Right cardiac atrium (tissue), 5 donors: ENCODE data around the gene IP6K1. TPM values are rescaled to one million over a fixed set of nuclear protein-coding genes. Genes with fewer than 3 reads are reported as not detected.
A peak's percentile ranks its signal among the peaks of the same experiment; 100 is the strongest.
"Not testable (repeated sequence)": the region's sequence is repeated elsewhere in the genome, so short reads cannot be mapped to it uniquely, and the experiment has no call there.

Source experiments
- ATAC-seq, 2 donors: fragments of 200-7000 bp; cut with Tn5 transposase; one replicate each; pipeline versions ENCODE4 v1.8.0 to v1.9.1; 2020; ENCODE audit warnings: moderate library complexity in 2 of 2, mild to moderate bottlenecking in 1 of 2
- DNase-seq, 3 donors: peaks; one replicate each; pipeline ENCODE4 v3.0.0-alpha.2; 2020
- H3K27ac ChIP-seq: one replicate; pipeline ENCODE4 v1.5.1; 2013; ENCODE audit warnings: mild to moderate bottlenecking, low read length, control low read depth, moderate library complexity
- H3K27me3 ChIP-seq: one replicate; pipeline ENCODE4 v1.6.1; 2013; ENCODE audit not compliant: control insufficient read depth, insufficient read depth
- H3K4me1 ChIP-seq: one replicate; pipeline ENCODE4 v1.6.1; 2013; ENCODE audit warnings: low read length; ENCODE audit not compliant: control insufficient read depth, insufficient read depth
- H3K4me3 ChIP-seq: one replicate; pipeline ENCODE4 v1.5.1; 2013; ENCODE audit warnings: low read length, control low read depth
- H3K9me3 ChIP-seq: one replicate; pipeline ENCODE4 v1.6.1; 2013; ENCODE audit warnings: low read length; ENCODE audit not compliant: control insufficient read depth
- WGBS: extraction: QIAGEN DNeasy Blood & Tissue Kit; methylation state at CpG from one replicate; pipeline ENCODE4 v1.1.7; 2013; 5-methylcytosine and 5-hydroxymethylcytosine counted together
- intact Hi-C, 4 donors: fragments of 100-400 bp; cut with DNase I; formaldehyde crosslinking; loops; one replicate each; pipeline versions ENCODE4 v1.11.0 to v1.14.0; 2022 to 2023
- long read RNA-seq, 4 donors: library from polyadenylated mRNA; unstranded; transcript quantifications; one replicate each; pipeline ENCODE4 v2.0.0, GENCODE V29; 2020 to 2021
- polyA plus RNA-seq: library from polyadenylated mRNA; stranded (reverse); fragments of 200-250 nt; gene quantifications from one replicate; pipeline ENCODE4 v1.2.3, GENCODE V29; 2013
- total RNA-seq, 4 donors: library from RNA; stranded (reverse); fragmentation: NEBNext Ultra II Directional; extraction: Animal tissue kit (Norgen Biotek cat#: 25700); gene quantifications; one replicate each; pipeline ENCODE4 v1.2.1, GENCODE V29; 2021
- donor health status: healthy with polysubstance abuse.
- donor health status: DM: no; HTN: yes; CAD: no.
- donor health status: DM: no; HTN: no; CAD: no.
- donor health status: DM: no; HTN: yes; CAD: no; lungs with severe emphysema.
- donor health status: DM: yes; HTN: yes; CAD: no.

Gene IP6K1
- total RNA-seq (10 to 100 TPM; 18.4 to 24.0 (median 21.7) TPM), polyA plus RNA-seq (14.6 TPM)
- long read RNA-seq, donor 1, full-length matches to known transcripts = 6 of 28 reads
- long read RNA-seq, donor 1, partial matches to known transcripts = 1 of 28 reads
- long read RNA-seq, donor 1, other reads (novel, unspliced or antisense) = 21 of 28 reads
- long read RNA-seq, donor 2, full-length matches to known transcripts = 8 of 18 reads
- long read RNA-seq, donor 2, partial matches to known transcripts = 1 of 18 reads
- long read RNA-seq, donor 2, other reads (novel, unspliced or antisense) = 9 of 18 reads
- long read RNA-seq, donor 3, full-length matches to known transcripts = 39 of 101 reads
- long read RNA-seq, donor 3, partial matches to known transcripts = 10 of 101 reads
- long read RNA-seq, donor 3, other reads (novel, unspliced or antisense) = 52 of 101 reads
- long read RNA-seq, donor 4, full-length matches to known transcripts = 6 of 26 reads
- long read RNA-seq, donor 4, partial matches to known transcripts = 4 of 26 reads
- long read RNA-seq, donor 4, other reads (novel, unspliced or antisense) = 16 of 26 reads

DNA sequence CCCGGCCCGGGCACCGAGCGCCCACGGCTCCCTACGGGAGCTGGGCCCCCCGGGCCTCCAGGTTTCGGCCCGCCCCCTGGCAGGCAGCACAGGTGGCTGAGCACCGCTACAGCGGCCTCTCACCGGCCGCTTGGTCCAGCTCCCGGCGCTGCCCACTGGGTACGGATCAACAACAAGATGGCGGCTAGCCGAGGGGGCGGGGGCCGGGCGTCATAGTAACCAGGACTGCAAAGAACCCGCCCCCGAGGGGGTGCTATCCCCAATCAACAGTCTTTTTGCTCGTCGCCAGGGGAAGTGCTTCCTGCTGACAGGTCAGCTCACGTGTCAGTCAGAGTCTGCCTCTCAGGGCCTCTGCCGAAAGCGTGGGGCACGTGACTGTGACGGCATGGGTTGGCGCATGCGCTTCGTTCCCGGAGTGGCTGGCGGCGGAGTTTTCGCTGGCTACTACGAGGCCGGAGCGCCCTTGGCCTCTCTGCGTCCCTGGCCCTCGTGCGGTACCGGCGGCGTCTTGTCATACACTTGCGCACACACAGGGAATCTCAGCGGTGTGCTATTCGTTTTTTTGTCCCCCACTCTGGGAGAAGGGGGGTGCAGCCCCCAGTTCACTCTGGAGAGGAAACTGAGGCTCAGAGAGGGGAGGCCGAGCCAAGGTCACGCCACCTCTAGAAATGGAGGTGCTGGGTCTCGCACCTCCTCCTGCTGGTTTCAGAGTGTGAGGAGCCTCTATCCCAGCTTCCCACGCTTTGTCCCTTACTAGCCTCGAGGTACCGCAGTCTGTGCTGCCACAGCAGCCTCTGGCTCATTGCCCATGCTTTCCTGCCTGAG lies at the start of gene IP6K1:
Gene IP6K1, minus strand, starts transcription at position 186 of the 825 bp plus-strand sequence. CDS start 38,502 bp downstream, outside the sequence.
- Histone ChIP-seq H3K9me3 (no peaks in the 10 kb centered on the region), H3K27me3 (no peaks in the 10 kb centered on the region), H3K27ac (peak within 1 kb of the TSS; percentile 92), H3K4me3 (peak within 1 kb of the TSS; percentile 82), H3K4me1 (peaks cover 5% of the 10 kb centered on the region)
- DNase-seq = peak; percentile 100
- peak; percentile 99 to 100 for ATAC-seq
- WGBS = 5% methylated on average over 55 of the region's 55 CpGs
- intact Hi-C loops = no loop called here

- WGBS = 84% methylated on average over 3 of the region's 3 CpGs
- ATAC-seq = no peak
- intact Hi-C loops = no loop called here
- peak in 1 of 3 donors; percentile 1 for DNase-seq
- Histone ChIP-seq H3K9me3 (no peaks in the 10 kb centered on the region), H3K27me3 (no peaks in the 10 kb centered on the region), H3K4me3 (no peak overlapping the region), H3K4me1 (no peaks in the 10 kb centered on the region), H3K27ac (no peak overlapping the region)
Measured at GRCh38 chr3:49831341-49831740, 45.0 kb upstream of the IP6K1 start.

DNA sequence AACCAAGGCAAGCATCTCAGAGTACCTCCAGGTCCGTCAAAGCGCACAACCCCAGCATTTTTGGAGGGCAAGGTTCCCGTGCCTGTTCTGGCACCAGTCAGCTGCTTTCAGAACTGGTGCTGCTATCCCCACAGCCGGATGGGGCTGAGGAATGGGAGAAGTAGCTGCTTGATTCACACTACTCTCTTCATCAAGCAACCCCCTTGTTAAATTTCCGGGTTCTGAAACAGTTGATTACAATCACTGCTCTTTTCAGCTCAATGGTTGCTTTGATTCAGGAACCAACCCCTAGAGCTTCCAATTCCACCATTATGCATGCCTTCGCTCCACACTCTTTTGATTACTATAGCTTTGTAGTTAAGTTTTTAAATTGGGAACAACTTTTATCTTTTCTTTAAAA lies 39.7 kb upstream of the IP6K1 start:
- no peaks in the 10 kb centered on the region for H3K27me3 ChIP-seq
- no peak overlapping the region for H3K4me3 ChIP-seq
- intact Hi-C loops = no loop called here
- no peak for ATAC-seq
- H3K9me3 ChIP-seq = no peaks in the 10 kb centered on the region
- peak in 1 of 3 donors; percentile 18 for DNase-seq
- no peaks in the 10 kb centered on the region for H3K4me1 ChIP-seq
- 61% methylated on average over 6 of the region's 6 CpGs for WGBS
- H3K27ac ChIP-seq = no peak overlapping the region

DNA sequence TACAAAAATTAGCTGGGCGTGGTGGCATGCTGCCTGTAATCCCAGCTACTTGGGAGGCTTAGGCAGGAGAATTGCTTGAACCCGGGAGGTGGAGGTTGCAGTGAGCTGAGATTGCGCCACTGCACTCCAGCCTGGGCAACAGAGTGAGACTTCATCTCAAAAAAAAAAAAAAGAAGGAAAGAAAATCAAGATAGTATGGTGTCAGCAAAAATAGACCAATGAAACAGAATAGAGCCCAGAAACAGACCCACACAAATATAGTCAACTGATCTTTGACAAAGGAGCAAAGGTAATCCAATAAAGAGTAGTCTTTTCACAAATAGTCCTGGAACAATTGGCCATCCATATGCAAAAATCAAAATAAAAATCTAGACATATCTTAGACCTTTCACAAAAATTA lies 36.8 kb upstream of the IP6K1 start:
- H3K4me1 ChIP-seq, DNase-seq, H3K27me3 ChIP-seq, H3K9me3 ChIP-seq, H3K27ac ChIP-seq, intact Hi-C loops, ATAC-seq, H3K4me3 ChIP-seq: not testable (repeated sequence)
- WGBS = 96% methylated on average over 3 of the region's 3 CpGs

DNA sequence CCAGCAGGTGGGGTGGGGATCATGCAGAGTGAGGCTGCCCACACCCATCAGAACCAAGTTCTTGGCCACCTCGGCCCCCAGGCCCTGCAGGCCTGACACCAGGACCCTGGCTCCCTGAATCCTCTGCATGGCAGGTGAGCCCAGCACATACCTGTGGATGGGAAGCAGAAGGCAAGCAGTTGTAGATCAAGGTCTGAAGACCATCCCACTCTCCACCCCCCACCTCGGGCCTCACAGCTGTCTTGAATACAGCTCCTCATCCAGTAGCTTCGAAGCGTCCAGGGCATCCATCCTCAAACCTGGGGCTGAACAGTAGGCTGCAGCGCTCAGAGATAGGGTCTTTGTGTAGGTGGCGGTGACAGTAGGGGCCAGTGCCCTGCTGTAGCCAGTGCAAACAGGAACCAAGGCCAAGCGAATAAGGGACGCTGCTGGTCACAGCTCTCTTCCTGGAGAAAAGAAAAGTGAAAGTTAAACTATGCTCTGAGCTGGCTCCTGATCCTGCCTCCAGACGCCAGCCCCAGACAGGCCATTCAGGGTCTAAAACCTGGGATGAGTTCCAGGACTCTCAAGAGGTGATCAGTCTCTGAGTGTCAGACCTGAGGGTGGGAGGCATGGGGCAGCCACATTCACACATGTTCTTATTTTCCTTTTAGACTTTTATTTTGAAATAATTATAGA lies 27.3 kb upstream of the IP6K1 start, which contains the start of gene UBA7:
Gene UBA7, minus strand, starts transcription at position 457 of the 678 bp plus-strand sequence. Its CDS starts 166 bp downstream, at position 291.
- H3K4me3 ChIP-seq = peak within 1 kb of the TSS; percentile 49
- ATAC-seq (peak; percentile 91 to 93), DNase-seq (peak; percentile 48 to 83 (median 74))
- H3K27me3 ChIP-seq = no peaks in the 10 kb centered on the region
- intact Hi-C loops = no loop called here
- peaks cover 10% of the 10 kb centered on the region for H3K4me1 ChIP-seq
- 7% methylated on average over 9 of the region's 9 CpGs for WGBS
- H3K9me3 ChIP-seq = no peaks in the 10 kb centered on the region
- peak within 1 kb of the TSS; percentile 91 for H3K27ac ChIP-seq

DNA sequence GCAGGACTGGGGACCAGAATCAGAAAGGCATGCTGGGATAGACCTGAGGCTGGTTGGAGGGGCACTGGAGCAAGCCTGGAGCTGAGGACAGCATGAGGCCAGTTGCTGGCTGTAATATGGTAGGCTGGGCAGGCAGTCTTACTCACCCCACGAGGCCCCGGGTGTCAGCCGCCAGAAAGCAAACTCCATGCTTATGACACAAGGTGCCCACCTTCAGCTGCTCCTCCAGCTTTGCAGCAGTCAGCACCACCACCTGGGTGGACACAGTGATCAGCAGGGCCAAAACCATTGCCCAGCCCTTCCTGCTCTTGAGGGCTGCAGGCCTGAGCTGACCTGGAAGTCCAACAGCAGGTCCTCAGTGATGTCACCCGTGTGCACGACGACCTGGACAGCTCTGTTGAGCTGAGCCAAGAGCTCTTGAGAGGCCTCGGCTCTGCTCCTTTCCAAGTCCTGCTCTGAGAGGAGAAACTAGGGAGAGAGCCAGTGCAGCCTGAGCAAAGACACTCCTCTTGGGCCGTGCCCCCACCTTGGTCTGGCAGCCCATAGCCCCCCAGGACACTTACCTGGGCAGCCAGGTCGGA lies 26.7 kb upstream of the IP6K1 start:
- peak in 1 of 3 donors; percentile 55 for DNase-seq
- 24% methylated on average over 9 of the region's 9 CpGs for WGBS
- Histone ChIP-seq H3K4me1 (peaks cover 10% of the 10 kb centered on the region), H3K27me3 (no peaks in the 10 kb centered on the region), H3K9me3 (no peaks in the 10 kb centered on the region), H3K27ac (peak overlapping the region; percentile 91), H3K4me3 (peak overlapping the region; percentile 49)
- intact Hi-C loops = no loop called here
- peak; percentile 41 to 43 for ATAC-seq

- 62% methylated on average over 13 of the region's 13 CpGs for WGBS
- peak overlapping the region; percentile 8 for H3K27ac ChIP-seq
- peak in 1 of 3 donors; percentile 60 for DNase-seq
- H3K4me3 ChIP-seq = no peak overlapping the region
- H3K9me3 ChIP-seq = no peaks in the 10 kb centered on the region
- H3K27me3 ChIP-seq = no peaks in the 10 kb centered on the region
- peaks cover 38% of the 10 kb centered on the region for H3K4me1 ChIP-seq
- intact Hi-C loops = loop anchor here in 1 of 4 donors (10.0 kb wide), 1 partner anchor 97 kb away; the partner anchor contains the start of gene MST1R
- no peak for ATAC-seq
Measured at GRCh38 chr3:49807431-49808114, 21.2 kb upstream of the IP6K1 start.

GRCh38 chr3:49806850-49807249 lies 20.5 kb upstream of the IP6K1 start:
- Histone ChIP-seq H3K4me3 (no peak overlapping the region), H3K27ac (peak overlapping the region; percentile 25), H3K9me3 (no peaks in the 10 kb centered on the region), H3K27me3 (no peaks in the 10 kb centered on the region), H3K4me1 (peaks cover 33% of the 10 kb centered on the region)
- intact Hi-C loops = loop anchor here in 1 of 4 donors (10.0 kb wide), 1 partner anchor 98 kb away; the partner anchor contains the start of gene MST1R
- 72% methylated on average over 2 of the region's 2 CpGs for WGBS
- ATAC-seq (no peak), DNase-seq (peak in 1 of 3 donors; percentile 37)

- DNase-seq (peak; percentile 39 to 82 (median 81)), ATAC-seq (peak in 1 of 2 donors; percentile 8)
- Histone ChIP-seq H3K4me1 (peaks cover 33% of the 10 kb centered on the region), H3K27ac (peak overlapping the region; percentile 31), H3K27me3 (no peaks in the 10 kb centered on the region), H3K4me3 (no peak overlapping the region), H3K9me3 (no peaks in the 10 kb centered on the region)
- 21% methylated on average over 11 of the region's 11 CpGs for WGBS
- intact Hi-C loops = loop anchor here in 2 of 4 donors (2.0 to 10.0 kb wide), 2 partner anchors 33 to 99 kb away; partner anchors contain the start of gene MST1R (in 1 of the 2)
Measured at GRCh38 chr3:49805897-49806701, 19.8 kb upstream of the IP6K1 start.
